Measurements from ENCODE around the gene SPAM1.

Gene SPAM1

GRCh38 chr7:123977081-123977480, 52.0 kb downstream of the SPAM1 start:
- no peak overlapping the region for H3K27ac ChIP-seq (ENCODE audit: poor library complexity, severe bottlenecking)
- ATAC-seq (ENCODE audit: low read depth) (no peak), DNase-seq (ENCODE audit: low spot score) (no peak)
- no peaks in the 10 kb centered on the region for H3K9me3 ChIP-seq (ENCODE audit: severe bottlenecking)
- no peak overlapping the region for H3K4me3 ChIP-seq (ENCODE audit: severe bottlenecking)
- TF ChIP-seq CTCF (IDR thresholded peaks at IDR 0.05; ENCODE audit: poor library complexity, severe bottlenecking), result no peak
- no peaks in the 10 kb centered on the region for H3K4me1 ChIP-seq (ENCODE audit: insufficient read depth, poor library complexity, severe bottlenecking)
- H3K36me3 ChIP-seq (ENCODE audit: low read depth), result no peaks in the 10 kb centered on the region
- H3K27me3 ChIP-seq (ENCODE audit: insufficient read depth, poor library complexity, severe bottlenecking), result no peaks in the 10 kb centered on the region

DNA sequence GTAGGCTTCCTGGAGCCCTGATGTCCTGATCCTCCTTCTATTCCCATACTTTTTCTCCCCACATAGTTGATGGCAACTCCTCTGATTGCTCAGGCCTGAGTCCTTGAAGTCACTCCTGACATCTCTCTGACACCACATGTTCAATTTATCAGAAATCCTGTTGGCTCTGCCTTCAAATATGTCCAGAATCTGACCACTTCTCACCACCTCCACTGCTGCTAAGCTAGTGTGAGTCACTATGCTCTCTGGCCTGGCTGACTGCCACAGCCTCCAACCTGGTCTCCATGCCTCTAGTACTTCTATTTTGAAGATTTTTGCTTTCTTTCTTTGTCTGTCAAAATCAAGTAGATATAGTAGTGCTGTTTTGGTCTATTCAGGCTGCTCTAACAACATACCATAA, 54.8 kb downstream of the SPAM1 start:
- Histone ChIP-seq H3K9me3 (ENCODE audit: severe bottlenecking) (no peaks in the 10 kb centered on the region), H3K27me3 (ENCODE audit: insufficient read depth, poor library complexity, severe bottlenecking) (no peaks in the 10 kb centered on the region), H3K36me3 (ENCODE audit: low read depth) (no peaks in the 10 kb centered on the region), H3K4me1 (ENCODE audit: insufficient read depth, poor library complexity, severe bottlenecking) (no peaks in the 10 kb centered on the region), H3K4me3 (ENCODE audit: severe bottlenecking) (no peak overlapping the region), H3K27ac (ENCODE audit: poor library complexity, severe bottlenecking) (no peak overlapping the region)
- TF ChIP-seq CTCF (IDR thresholded peaks at IDR 0.05; ENCODE audit: poor library complexity, severe bottlenecking), result no peak
- no peak for DNase-seq (ENCODE audit: low spot score)
- peak; percentile 56; the same call in 1 of the 3 replicates for ATAC-seq (ENCODE audit: low read depth)

DNA sequence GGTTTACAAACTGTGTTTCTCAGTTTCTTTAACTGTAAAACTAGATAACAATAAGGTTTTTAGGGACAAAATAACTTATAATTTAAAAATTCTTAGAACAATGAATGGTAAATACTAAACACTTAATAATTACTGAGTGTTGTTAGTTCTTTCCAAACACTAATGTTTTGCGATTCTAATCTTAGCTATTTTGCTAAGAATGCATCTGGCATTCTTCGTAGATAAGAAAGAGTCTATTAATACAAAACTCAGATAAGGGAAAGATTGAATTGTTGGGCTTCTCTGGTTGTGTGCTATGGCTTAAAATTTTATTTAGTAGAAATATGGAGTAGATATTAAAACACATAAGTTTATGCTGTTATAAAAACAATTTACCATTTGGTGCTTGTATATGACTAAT, 62.4 kb downstream of the SPAM1 start:
- Histone ChIP-seq H3K4me3 (ENCODE audit: severe bottlenecking) (no peak overlapping the region), H3K27me3 (ENCODE audit: insufficient read depth, poor library complexity, severe bottlenecking) (no peaks in the 10 kb centered on the region), H3K36me3 (ENCODE audit: low read depth) (no peaks in the 10 kb centered on the region), H3K4me1 (ENCODE audit: insufficient read depth, poor library complexity, severe bottlenecking) (no peaks in the 10 kb centered on the region), H3K9me3 (ENCODE audit: severe bottlenecking) (no peaks in the 10 kb centered on the region), H3K27ac (ENCODE audit: poor library complexity, severe bottlenecking) (no peak overlapping the region)
- ATAC-seq (ENCODE audit: low read depth) (no peak), DNase-seq (ENCODE audit: low spot score) (no peak)
- TF ChIP-seq CTCF (IDR thresholded peaks at IDR 0.05; ENCODE audit: poor library complexity, severe bottlenecking), result no peak

DNA sequence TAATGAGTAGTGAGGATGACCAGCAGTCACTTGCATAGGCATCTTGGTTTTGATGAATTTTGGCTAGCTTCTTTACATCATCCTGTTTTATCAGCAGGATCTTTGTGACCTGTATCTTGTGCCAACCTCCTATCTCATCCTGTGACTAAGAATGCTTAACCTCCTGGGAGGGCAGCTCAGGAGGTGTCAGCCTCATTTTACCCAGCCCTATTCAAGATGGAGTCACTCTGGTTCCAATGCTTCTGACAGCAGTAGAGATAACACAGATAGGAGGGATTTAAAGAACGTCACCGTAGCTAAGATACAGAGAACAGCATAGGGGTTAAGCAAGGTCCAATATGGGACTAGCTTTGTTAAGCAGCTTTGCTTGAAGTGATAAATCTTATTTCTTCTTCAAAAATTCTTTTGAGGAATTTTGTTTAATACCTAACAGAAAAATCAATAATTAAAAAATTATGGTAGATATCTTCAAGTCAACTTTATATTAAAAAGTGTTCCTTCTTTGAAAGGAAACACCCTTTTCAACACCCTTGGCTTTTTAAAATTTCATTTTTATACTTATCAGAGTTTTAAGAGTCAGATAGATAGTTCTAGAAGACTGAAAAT, 68.0 kb downstream of the SPAM1 start:
- Histone ChIP-seq H3K36me3 (ENCODE audit: low read depth) (no peaks in the 10 kb centered on the region), H3K27ac (ENCODE audit: poor library complexity, severe bottlenecking) (no peak overlapping the region), H3K9me3 (ENCODE audit: severe bottlenecking) (no peaks in the 10 kb centered on the region), H3K27me3 (ENCODE audit: insufficient read depth, poor library complexity, severe bottlenecking) (no peaks in the 10 kb centered on the region), H3K4me1 (ENCODE audit: insufficient read depth, poor library complexity, severe bottlenecking) (no peaks in the 10 kb centered on the region), H3K4me3 (ENCODE audit: severe bottlenecking) (no peak overlapping the region)
- no peak for TF ChIP-seq CTCF (IDR thresholded peaks at IDR 0.05; ENCODE audit: poor library complexity, severe bottlenecking)
- ATAC-seq (ENCODE audit: low read depth), result no peak
- DNase-seq (ENCODE audit: low spot score), result no peak

- H3K4me1 ChIP-seq (ENCODE audit: insufficient read depth, poor library complexity, severe bottlenecking), result no peaks in the 10 kb centered on the region
- no peak overlapping the region for H3K27ac ChIP-seq (ENCODE audit: poor library complexity, severe bottlenecking)
- H3K27me3 ChIP-seq (ENCODE audit: insufficient read depth, poor library complexity, severe bottlenecking), result no peaks in the 10 kb centered on the region
- no peak for TF ChIP-seq CTCF (IDR thresholded peaks at IDR 0.05; ENCODE audit: poor library complexity, severe bottlenecking)
- no peaks in the 10 kb centered on the region for H3K9me3 ChIP-seq (ENCODE audit: severe bottlenecking)
- H3K36me3 ChIP-seq (ENCODE audit: low read depth), result no peaks in the 10 kb centered on the region
- DNase-seq (ENCODE audit: low spot score) (no peak), ATAC-seq (ENCODE audit: low read depth) (no peak)
- H3K4me3 ChIP-seq (ENCODE audit: severe bottlenecking), result no peak overlapping the region
Measured at GRCh38 chr7:123993996-123994395, 69.0 kb downstream of the SPAM1 start.

Measured in RWPE2 (cell line).